22Rv1 (cell line): Measurements from ENCODE around the gene ALOX5.
"Not testable (repeated sequence)": the region's sequence is repeated elsewhere in the genome, so short reads cannot be mapped to it uniquely, and the experiment has no call there.

Experiments
- ZFX ChIP-seq: fragments of 450-650 bp; IDR thresholded peaks from 2 replicates; pipeline ENCODE4 v1.6.1; 2017; ENCODE audit warnings: antibody characterized with exemption, borderline replicate concordance
- TF ChIP-seq, protein P1 (sequence below): fragments of 450-650 bp; IDR thresholded peaks from 2 replicates; pipeline ENCODE4 v1.5.1; 2017; ENCODE audit warnings: mild to moderate bottlenecking

DNA sequence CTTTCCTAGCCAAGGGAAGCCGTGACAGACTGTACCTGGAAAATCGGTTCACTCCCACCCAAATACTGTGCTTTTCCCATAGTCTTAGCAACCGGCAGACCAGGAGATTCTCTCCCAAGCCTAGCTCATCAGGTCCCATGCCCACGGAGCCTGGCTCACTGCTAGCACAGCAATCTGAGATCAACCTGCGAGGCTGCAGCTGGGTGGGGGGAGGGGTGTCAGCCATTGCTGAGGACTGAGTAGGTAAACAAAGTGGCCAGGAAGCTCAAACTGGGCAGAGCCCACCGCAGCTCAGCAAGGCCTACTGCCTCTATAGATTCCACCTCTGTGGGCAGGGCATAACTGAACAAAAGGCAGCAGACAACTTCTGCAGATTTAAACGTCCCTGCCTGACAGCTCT is 15.1 kb upstream of the ALOX5 start:
- TF ChIP-seq, protein P1, sequence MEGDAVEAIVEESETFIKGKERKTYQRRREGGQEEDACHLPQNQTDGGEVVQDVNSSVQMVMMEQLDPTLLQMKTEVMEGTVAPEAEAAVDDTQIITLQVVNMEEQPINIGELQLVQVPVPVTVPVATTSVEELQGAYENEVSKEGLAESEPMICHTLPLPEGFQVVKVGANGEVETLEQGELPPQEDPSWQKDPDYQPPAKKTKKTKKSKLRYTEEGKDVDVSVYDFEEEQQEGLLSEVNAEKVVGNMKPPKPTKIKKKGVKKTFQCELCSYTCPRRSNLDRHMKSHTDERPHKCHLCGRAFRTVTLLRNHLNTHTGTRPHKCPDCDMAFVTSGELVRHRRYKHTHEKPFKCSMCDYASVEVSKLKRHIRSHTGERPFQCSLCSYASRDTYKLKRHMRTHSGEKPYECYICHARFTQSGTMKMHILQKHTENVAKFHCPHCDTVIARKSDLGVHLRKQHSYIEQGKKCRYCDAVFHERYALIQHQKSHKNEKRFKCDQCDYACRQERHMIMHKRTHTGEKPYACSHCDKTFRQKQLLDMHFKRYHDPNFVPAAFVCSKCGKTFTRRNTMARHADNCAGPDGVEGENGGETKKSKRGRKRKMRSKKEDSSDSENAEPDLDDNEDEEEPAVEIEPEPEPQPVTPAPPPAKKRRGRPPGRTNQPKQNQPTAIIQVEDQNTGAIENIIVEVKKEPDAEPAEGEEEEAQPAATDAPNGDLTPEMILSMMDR, result not testable (repeated sequence)
- not testable (repeated sequence) for TF ChIP-seq ZFX
